Amniotic stem cell (primary cell): ENCODE measurements around the gene VAPA.

Experiments
- DNase-seq: peaks from one replicate; lab custom pipeline; 2025; lab: John Stamatoyannopoulos, UW

The VAPA gene

DNA sequence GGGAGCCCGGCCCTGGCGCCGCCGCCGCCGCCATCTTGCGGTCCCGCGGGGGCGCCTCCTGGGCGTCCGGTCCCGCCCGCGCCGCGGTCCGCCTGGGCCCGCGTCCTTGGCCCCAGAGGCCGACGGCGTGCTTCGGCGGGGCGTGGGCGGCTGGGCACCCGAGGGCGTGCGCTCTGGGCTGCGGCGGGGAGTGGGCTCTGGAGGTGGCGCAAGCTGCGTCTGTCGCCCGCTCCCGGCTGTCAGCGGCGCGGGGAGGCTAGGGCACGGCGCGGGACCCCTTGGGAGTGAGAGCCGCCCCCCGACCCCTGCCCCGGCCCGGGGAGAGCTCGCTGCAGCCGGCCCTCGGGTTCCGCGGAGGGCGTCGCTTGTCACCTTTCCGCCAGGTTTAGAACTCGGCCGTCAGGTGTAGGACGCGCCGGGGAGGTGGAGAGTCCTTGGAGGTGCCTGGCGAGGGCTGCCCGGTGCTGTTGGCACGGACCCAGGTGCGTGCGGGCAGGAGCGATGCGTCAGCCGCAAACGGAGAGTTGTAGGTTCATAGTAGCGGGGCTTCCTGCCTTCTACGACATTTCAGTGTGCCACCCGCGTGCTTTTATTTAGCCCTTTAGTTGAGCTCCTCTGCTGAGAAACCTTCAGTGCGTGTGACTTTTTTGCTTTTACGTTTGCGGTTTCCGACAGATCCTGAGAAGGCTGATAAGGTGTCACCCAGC lies 921 bp downstream of the VAPA start:
- DNase-seq, result no peak

DNA sequence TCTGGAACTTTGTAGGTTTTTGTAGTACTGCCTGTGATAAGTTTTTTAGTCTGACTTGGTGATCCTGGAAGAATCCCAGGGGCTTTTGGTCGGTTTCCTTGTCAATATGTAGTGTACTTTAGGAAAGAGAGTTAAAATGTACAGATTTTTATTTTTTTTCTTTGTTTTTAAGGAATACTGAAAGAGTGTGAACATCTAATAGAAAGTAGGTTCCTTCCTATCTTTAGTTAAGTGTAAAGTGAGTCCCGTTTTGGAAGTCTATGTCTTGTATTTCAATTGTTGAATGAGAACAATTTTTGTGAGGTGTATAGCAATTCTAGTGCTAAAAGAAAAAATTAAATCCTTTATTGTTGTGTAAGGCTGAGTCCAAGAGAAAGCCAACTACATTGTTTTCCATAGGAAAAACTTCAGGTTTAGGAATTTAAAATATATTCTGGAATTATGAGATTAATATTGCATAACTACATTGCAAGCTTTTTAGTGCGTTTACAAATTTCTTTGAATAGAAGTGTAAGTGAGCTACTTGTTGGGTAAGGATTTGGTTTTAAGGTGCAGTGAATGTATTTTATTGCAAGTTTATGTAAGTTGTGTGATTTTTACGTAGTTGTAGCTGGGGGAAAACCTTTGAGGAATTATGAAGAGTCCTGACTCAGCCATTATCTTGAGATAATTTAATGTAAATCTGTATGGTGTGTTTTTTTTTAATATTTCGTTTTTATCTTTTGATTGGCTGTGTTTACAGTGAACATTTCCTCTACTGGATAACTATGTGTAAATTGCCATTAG lies 1.7 kb downstream of the VAPA start:
- DNase-seq, result no peak

DNA sequence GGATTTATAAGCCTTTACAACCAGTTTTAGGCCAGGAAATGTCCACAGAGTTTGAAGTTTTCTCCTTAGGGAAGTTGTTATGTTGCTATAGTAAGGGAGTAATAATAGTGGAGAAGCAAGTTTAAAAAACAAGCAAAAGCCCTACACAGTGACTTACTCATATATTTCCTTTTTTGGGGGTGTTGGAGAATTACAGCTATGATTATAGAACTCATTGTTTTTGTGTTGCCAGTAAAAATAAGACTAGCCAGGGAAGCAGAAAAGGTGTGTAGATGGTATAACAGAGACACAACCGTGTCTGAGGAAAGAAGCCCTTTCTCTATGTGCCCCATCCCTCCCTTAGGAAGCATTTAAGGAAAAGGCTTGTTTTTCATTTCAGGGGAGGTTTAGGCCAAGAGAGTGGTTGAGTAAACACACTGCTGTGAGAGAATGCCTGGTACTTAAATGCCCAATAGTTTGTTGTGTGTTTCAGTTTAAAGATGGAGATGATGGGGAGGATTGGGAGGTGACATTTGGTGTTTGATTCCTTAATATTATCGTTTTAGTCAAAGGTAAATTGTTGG lies 2.3 kb downstream of the VAPA start:
- DNase-seq, result no peak

DNA sequence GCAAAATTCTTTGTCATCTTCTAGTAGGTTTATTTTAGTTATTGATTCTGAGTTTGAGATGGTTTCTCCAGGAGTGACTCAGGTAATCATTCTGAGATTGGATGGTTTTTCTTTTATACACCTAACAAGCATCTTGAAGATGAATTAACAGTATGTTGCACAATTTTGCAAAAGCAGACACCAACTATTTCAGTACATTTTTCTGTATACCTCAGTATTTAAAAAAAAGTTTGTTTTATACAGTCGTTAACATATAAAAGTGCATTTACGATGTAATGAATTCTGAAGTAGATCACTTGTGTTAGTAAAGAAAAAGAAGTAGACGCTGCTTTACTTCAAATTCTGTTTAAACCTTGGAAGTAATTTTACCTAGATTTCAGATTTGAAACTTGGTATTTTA lies 3.0 kb downstream of the VAPA start:
- no peak for DNase-seq

DNA sequence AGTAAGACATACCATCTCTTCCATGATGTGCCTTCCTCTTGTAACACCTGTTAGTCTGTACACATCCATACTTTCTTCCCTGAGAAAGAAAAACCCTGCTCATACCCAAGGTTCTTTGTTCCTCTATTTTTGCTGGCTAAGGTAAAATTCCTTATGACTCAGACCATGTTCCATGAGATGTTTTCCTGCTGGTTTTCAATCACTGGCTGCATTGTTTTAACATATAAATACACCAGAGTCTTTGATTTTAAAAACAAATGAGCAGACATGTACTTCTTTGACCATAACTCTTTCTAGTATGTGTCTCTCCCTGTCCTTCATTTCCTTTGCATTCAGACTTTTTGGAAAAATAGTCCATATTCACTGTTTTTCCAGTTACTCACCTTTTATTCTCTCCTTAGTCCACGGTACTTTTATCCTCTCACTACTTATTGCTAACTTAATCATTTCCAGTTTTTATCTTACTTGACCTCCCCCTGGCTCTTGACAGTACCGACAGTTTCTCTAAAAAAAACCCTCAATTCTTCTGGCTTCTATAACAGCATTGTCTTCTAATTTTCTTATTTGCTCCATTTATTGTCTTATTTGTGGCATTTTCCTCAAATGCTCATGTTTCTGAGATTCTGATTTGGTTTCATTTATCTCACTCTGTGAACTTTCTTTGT lies 4.3 kb downstream of the VAPA start:
- DNase-seq, result no peak

DNA sequence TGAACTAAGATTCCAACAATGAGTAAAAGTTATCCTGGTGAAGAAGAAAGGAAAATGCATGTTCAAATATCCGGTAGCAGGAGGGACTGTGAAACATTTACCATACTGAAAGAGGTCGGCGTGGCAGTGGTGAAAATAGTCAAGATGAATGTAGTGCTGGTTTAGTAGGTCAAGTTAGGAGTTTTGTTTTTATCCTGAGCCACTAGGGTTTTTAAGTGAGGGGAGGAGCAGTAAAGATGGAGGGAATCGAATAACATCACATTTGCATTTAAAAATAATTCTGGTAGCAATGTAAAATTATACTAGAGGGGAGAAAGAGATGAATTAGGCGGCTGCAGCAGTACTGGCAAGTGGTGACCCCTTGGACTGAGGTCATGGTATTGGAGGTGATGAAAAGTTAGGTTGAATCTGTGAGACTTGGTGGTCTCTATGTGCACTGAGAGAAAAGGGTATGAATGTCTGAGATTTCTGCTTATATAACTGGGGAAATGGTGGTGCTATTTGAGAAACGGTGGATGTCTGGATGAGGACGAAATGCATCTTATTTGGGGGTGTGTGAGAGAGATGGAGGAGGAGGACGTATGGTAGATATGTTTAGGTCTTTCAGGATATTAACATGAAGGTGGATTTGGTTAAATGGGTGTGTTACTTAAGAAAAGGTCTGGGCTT lies 5.9 kb downstream of the VAPA start:
- no peak for DNase-seq

DNA sequence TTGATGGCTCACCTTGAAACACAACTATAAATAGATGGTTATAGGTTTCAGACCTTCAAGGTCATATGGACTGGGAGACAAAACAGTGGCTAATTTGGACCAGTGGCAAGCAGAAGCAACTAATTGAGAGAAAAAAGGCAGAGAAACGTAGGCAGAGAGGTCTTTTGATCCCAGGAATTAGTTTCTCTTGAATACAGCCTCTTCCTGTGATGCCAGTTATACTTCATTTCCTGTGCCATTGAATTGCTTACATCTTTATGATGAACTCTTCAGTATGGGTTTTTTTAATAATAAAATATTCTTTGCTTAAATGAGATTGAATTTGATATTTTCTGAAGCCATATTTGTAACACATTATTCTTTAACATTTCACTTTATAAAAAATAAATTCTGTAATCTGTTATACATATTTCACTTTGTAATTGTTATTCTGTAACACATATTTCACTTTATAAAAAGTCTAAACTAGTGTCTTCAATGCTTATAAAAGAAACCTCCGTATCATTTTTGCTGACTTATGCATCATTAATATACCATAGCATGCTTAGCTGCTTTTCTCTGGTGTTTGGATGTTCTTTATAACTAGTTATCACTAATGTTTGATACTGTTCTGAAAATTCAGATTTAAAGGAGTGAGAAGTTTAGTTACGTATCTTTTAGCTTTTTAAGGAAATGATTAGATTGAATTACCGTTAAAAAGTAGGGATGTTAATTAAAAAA lies 8.9 kb downstream of the VAPA start:
- DNase-seq, result no peak

DNA sequence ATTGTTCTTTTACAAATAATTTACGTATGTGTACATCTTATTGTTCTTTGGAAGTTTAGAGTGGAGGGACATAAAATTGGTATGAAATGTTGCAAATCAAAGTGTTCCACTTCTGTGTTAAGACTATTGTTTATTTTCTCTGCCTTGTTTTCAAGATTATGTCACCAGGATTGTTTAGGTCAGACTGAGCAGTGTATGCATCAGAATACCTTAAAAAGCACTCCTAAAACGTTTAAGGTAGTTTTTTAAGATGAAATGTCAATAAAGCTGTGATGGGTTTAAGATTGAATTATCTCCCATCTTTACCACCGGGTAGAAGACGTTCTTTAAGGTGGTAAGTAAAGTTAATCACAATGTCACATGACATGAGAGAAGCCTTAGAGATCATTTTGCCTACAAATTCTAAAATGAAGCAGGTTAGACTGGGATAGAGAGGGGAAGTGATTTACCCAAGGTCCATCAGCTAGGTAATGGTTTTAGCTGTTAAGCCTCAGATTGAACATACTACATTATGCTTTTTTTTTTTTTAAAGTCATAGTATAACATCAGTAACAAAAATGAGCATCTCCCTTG lies 10.6 kb downstream of the VAPA start:
- DNase-seq, result no peak

DNA sequence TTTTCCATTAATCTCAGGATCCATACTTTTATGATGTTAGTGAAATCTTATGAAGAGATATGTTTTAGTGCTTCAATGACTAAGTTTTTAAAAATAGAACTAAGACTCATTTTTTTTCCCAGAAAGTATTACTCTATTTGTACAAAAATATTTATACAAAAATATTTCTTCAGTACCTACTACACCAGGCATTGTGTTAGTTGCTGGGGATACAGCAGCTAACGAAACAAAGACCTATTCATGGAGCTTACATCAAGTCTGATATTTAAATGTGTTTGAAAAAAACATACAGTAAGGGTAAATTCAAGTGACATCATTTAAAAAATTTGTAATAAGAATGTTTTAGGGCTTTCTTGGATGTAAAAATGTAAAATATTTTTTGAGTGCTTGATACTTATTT lies 11.6 kb downstream of the VAPA start:
- no peak for DNase-seq

DNA sequence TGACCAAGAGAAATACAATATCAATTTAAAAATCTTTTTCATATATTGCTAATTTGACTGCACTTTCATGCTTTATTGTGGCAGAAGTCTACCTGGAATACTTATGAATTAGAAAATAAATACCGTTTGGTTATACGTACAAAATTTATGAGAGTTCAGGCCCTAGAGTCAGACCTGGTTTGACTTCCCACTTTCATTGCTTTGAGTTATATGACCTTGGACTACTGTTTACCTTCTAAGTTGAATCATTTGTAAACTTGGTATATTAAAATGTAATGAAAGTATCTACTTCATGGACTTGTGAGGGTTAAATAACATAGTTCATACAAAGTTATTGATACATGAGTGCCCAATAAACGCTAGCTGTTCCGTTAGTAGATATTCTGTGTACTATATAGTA lies 12.0 kb downstream of the VAPA start:
- DNase-seq, result no peak

DNA sequence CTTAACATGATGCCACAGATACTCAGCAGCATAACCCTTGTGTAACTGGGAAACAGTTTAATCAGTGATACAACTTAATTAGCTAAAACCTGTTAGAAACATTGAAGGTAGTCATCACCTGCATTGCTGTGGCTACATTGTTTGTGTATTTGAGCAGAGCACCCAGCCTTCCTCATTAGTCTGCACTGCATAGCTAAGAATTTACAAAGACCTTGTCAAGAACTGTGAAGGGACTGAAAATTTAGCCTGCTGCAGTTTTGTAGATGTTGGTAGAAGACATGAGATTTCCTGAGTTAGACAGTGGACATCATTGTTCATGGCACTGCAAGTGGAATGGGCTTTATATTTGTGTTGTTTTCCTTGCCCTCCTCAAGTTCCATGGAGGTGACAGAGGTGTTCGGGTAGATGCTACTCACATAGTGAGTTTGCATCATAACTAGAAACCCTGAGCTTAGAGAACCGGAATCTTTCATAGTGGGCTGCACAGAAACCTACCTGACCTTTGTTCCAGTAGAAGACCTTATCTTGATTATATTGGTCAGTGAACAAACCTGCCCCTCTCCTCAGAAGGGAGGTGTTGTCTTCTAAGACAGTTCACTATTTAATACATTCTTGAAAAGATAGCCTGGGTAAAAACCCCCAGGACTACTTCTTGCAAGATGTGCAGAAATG lies 12.5 kb downstream of the VAPA start:
- no peak for DNase-seq

DNA sequence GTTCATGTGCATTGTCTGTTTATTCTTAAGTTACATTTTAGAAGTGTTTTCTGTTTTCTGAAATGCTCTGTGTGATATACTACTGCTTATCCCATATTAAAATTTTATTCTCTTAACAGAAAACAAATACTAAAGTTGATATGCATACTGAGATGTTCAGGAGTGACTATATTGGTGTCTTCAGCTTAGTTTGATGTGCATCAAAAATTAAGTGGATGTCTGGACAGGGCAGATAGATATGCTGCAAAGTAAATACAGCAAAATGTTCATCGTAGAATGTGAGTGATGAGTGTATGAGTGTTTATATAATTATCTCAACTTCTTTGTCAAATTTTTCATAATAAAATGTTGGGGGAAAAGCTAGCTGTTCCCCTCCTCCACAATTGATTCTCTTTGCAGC lies 13.2 kb downstream of the VAPA start:
- DNase-seq, result no peak

DNA sequence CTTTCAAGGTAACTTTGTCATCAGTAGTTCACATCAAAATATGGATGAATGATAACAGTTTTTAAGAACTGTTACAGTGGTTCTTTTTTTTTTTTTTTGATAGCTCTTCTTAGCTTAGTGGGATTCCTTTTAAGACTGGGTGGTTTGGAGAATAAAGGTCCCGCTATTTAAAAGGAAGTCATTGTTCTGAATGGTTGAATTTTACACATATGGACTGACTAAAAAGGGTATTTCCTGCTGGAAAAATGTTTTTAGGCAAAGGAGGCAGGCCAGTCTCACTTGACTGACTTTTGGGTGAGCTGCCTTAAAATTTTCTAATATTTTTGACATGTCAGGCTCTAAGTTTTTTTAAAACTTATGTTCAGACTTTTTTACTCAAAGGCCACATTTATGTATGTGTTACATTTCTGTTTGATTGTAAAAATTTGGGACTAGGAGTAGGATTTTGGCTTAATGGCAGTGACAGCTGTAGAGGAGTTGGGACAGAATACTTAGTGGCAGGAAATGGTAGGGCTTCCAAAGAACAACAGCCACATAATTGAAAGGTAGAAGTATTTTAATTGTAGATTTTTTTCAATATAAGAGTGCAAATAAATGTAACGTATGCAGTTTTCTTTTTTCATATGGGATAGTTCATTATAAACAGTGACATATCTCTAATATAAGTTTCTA lies 13.7 kb downstream of the VAPA start:
- DNase-seq, result no peak

DNA sequence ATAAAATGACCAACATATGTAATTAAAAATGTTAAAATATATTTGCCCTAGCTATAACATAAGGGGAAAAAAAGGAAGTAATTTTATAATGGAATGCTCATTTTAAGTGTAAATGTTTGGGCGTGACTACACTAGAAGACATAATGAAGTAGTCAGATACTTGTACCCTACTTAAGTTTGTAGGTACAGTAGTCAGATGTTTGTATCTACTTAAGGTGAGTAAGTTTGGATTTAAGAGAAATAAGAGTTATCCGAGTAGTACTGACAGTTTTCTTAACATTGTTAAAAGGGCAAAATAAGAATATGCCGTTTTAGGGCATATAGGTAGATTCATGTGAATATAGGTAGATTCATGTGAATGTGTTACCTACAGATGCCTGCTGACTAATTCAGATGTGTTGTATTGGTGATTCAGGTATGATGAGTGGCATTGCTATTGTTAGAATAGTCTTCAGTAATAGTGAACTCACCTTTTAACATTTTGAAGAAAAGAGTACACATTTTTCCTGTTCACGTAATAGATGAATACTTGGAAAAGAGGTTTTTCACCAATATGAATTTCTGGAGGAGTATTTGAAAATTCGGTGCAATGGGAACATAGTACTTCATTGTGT lies 14.9 kb downstream of the VAPA start:
- no peak for DNase-seq

DNA sequence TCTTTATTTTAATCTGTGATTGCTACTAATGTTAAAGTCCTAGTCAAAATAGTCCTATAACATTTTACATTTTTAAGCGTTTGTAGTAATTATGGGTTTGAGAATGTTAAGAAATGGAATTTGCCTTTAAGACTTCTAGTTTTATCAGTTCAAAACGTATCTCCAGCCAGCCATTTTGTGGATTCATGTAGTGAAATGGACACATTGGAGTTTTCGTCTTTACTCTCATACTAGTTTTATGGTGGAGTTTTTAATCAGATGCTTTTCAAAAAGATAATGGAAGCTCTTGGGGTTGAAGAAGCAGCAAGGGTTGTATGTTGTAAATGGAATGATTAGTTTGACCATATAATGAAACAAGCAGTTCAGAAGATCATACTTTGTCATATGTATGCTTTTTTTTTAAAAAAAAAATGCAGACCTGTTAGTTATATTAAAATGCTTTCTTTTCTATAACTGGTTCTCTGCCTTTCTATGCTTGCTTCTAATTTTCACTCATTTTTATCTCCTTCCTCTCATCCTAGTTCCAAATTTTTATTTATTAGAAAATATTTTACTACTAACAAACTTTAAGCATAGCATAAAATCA lies 16.6 kb downstream of the VAPA start:
- DNase-seq, result no peak

DNA sequence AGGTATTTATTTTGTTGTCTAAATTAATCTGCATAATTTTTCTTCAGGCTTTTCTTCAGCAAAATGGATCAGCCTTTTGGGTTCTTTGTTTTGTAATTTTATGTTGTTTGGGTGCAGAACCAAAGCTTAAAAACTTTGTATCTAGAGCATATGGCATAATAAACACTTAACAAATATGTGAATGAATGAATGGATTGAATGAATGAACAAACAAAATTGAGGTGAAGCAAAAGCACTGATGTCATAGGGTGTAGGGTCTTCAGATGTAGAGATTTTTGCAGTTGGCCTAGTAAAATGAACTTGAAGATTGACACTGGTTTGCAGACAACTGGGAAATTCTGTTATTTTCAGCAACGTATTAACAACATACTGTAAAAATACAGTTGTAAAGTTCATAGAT lies 17.3 kb downstream of the VAPA start:
- DNase-seq, result no peak

DNA sequence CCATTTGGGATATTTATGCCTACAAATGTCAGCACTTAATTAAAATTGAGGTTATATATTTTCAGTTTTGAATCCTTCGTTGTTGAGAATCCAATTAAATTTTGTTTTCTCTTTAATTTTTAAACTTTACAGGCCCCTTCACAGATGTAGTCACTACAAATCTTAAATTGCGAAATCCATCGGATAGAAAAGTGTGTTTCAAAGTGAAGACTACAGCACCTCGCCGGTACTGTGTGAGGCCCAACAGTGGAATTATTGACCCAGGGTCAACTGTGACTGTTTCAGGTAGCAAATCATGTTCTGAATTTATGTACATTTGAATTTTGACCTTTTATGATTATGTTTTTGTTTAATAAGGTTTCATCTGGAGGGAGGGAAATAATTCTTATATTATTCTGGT lies 17.9 kb downstream of the VAPA start:
- no peak for DNase-seq

DNA sequence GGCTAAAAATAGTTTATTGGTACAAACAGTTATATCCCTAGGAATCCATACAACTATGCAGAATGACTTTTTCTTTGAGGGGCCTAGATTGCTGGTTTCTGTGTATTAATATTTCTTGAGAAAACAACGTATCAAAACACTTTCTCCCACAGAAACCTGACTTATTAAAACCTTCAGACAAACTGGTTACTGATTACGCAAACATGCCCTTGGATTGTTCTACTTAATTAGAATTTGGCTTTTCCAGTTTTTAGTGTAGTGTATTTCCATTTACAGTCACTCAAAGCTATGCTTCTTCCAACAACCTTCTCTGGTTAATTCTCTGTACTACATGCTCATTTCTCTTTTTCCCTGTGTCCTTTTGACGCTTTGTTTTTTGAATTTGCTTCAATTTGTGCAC lies 20.0 kb downstream of the VAPA start:
- no peak for DNase-seq

DNA sequence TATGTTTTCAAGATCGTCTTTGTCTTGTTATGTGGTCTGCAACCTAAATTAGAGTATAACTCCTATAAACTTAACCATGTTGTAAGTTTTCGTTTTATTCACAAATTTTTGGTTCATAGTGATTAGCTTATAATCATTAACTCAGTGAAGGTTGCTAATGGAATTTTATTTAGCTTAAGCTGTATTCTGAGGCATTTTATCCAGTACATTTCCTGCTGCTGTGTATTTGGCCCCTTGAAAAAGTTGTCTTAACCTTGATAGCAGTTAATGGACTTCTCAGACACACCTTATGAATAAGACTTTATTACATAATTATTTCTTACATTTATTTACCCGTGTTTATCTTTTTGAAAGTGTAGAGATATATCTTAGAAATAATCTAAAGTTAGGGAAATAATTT lies 20.5 kb downstream of the VAPA start:
- no peak for DNase-seq
